Activated CD4-positive, CD25-positive, alpha-beta regulatory T cell (primary cell): Measurements from ENCODE around the gene CDCA4.
A peak's percentile ranks its signal among the peaks of the same experiment; 100 is the strongest.
"Not testable (repeated sequence)": the region's sequence is repeated elsewhere in the genome, so short reads cannot be mapped to it uniquely, and the experiment has no call there.

Source experiments
- DNase-seq, 4 experiments: peaks; one replicate each; lab custom pipeline; 2025; lab: John Stamatoyannopoulos, UW

CDCA4 gene

DNA sequence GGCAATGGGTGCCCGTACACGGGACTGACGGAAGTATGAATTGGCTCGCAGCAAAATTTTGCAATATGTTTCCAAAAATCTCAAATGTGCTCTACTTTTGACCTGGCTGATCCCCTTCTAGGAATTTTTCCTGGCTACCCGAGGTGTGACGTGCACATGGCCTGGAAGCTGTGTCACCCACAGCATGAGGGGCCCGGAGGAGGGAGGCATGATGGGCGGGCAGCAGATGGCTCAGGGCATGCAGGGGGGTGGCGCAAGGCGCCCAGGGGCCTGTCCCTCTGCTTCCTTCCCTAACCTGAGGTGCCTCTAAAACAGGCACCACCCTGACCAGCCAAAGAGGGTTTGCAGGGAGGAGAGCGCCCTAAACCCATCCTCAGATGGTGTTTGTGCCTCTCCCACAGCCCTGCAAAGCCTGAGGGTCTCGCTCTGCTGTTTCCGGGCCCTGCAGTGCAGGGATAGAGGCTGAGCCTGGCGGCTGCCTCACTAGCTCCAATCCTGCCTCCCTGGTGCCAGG is 37.7 kb upstream of the CDCA4 start:
- no peak for DNase-seq

DNA sequence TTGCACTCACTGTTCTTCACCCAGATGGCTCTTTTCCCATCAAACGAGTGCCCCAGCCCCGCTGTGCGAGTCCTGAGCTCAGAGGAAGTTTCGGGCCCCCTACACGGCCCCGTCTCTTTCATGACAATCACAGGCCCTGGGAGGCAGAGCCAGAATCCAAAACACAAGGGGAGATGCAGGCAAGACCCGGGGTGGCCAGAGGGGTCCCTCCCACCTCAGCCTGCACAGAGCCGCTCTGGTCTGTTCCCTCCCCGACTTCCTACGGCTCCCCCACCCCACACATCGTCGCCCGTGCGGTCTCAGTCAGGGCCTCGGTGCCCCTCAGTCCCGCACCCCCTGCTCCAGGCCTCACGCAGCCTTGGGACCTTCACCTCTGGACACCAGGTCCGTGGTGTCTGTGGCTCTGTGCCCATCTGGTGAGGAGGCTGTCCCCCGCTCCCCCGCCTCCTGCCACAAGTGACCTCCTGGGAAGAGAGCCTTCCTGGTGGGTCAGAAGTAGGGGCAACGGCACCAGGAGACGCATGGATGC is 35.5 kb upstream of the CDCA4 start:
- no peak for DNase-seq

GRCh38 chr14:105055736-105056302 is 34.9 kb upstream of the CDCA4 start:
- DNase-seq = no peak

GRCh38 chr14:105055334-105055733 is 34.5 kb upstream of the CDCA4 start:
- no peak for DNase-seq

DNA sequence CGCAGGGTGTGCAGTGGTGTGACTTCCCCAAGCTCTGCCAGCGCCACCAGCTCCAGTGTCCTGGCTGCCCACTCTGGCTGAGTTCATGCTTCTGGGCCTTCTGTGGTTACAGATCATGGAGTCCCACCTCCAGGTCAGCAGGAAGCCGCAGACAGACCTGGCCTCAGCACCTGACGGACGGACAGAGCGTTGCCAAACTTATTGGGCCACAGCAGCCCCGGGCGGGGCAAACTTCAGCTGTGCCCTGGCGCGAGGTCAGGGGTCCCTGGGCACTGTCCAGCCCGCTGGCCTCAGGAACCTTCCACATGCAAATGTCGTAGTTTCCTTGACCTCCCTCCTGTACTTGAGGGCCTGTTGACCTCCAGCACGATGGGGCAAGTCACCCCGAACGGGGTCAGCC is 33.1 kb upstream of the CDCA4 start:
- DNase-seq = no peak

GRCh38 chr14:105053421-105053820 is 32.5 kb upstream of the CDCA4 start:
- no peak for DNase-seq

GRCh38 chr14:105052110-105052458 is 31.2 kb upstream of the CDCA4 start:
- no peak for DNase-seq

- DNase-seq = no peak
These were observed 30.6 kb upstream of the CDCA4 start for GRCh38 chr14:105051182-105052109.

- DNase-seq = no peak
These were observed 29.6 kb upstream of the CDCA4 start for GRCh38 chr14:105050551-105050897.

- no peak for DNase-seq
These were observed 29.1 kb upstream of the CDCA4 start for GRCh38 chr14:105049753-105050550.

GRCh38 chr14:105047283-105048016 is 26.6 kb upstream of the CDCA4 start:
- no peak for DNase-seq

DNA sequence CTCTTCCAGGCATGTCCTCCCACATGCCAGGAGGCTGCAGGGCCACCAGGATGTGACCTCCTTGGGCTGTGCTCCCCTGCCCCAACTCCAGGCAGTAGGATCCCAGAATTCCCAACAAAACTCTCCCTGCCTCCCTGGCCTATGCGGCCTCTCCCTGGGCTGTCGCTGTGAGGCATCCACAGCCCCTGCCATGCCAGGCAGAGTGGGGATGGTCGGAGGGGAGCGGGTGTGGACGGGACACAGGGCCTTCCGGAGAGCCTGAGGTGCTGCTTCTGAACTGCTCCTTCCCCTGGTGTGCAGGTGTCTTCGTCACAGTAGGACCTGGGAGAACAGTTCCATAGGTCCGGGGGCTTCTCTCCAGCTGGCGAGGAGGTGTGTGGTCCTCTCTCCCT is 26.0 kb upstream of the CDCA4 start:
- DNase-seq = no peak

DNA sequence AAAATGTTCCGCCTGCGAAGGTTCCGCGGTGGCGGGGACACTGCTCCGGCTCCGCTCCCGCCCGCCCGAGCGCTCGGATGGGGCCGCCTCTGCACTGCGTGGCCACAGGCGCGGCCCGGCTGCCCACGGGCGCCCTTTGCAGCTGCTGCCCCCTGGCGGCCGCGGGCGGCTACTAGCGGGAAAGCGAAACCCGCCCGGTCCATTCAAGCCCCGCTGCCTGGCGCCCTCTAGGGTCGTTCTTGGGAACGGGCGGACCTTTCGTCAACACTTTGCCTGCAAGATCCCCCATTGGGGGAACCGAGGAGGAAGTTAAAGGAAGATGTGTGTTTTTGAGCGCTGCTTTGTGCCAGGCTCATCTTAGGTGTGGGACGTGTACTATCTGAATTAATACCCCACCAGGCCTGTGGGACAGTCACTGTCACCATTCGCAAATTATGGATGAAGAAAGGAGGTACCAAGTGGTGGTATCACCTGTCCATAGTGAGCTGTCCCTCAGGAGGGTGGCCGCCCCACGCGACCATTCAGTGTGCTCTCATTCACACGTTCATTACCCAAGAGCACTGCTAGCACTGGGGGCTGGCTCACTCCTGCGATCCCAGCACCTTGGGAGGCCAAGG is 24.9 kb upstream of the CDCA4 start:
- peak; percentile 84 to 95 (median 90) for DNase-seq

GRCh38 chr14:105043641-105044040 is 22.8 kb upstream of the CDCA4 start:
- no peak for DNase-seq

DNA sequence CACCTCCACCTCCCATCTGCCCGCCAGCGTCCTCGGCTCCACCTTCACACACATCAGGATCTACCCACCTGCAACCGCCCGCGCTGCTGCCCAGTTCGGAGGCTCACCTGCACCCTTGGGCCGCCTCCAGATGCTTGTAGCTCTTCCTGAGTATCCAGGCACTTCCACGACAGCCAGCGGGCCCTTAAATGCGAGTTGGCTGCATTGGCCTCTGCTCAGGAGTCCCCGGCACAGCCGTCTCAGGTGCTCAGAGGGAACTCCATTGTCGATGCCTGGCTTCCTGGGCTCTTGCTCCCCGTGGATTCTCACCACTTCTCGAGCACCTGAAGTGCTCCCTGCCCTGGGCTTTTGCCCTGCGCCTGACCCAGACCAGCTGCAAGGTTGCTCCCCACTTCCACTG is 21.9 kb upstream of the CDCA4 start:
- no peak for DNase-seq

DNA sequence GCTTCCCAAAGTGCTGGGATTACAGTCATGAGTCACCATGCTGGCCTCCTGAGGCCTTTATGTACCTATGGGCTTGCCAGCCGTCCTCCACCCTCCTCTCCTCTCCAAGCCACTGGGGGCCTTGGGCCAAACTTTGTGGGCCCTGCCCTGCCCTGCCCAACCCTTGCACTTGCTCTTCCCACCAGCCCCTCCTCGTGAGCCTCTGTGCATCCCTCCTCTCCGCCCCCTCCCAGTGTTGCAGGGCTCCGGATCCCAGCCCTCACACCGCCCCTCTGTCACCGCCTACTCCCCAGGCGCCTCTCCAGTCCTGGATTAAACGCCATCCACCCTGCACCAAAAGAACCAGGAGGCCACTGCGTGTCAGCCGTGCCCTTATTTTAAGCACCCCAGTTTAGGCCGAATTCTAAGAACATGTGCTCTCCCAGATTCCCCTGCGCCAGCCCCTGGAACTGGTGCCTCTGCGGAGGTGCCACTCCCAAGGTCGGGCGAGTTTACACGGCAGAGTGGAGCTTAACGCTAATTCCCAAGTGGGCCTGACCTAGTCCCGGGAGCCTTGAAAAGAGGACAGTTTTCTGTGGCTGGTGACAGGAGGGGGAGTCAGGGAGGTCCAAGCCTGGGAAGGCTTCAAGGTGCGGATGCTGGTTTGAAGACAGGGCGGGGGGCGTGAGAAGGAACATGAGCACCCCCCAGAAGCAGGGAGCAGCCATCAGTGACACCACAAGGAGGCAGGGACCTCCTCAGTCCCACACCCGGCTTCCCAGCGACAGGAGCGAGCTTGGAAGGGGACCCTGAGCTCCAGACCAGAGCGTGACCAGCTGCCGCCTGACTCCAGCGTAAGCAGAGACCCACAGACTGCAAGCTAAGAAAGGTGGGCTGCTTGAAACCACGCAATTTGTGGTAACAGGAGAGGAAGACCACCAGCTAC is 21.2 kb upstream of the CDCA4 start:
- DNase-seq = no peak

- no peak for DNase-seq
These were observed 18.7 kb upstream of the CDCA4 start for GRCh38 chr14:105039458-105040205.

DNA sequence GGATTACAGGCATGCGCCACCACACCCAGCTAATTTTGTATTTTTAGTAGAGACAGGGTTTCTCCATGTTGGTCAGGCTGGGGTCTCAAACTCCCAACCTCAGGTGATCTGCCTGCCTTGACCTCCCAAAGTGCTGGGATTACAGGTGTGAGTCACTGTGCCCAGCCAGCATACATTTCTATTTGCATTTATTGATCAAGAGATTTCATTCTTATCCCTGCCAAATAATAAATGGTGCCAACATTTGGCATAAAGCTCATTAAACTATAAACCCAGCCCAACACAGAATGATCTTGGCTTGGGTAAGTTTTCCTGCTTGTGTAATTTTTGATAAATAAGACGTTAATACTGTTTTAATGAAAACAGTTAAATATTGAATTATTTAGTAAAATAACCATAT is 14.7 kb upstream of the CDCA4 start:
- not testable (repeated sequence) for DNase-seq

GRCh38 chr14:105034315-105035039 is 13.6 kb upstream of the CDCA4 start:
- DNase-seq = no peak
